OCI-LY7 (cell line): ENCODE results near the gene FLRT1.

Experiments
- EZH2phosphoT487 ChIP-seq: fragments of 200-600 bp; sonication (generic); IDR thresholded peaks from 2 replicates; pipeline ENCODE4 v1.6.1; 2018; ENCODE audit warnings: low read depth, borderline replicate concordance, mild to moderate bottlenecking, mixed run types, antibody characterized with exemption, low read length, moderate library complexity, mixed read lengths
- TF ChIP-seq, protein P1 (sequence below): fragments of 200-600 bp; sonication (generic); conservative IDR thresholded peaks from 2 replicates; pipeline ENCODE4 v1.5.1; 2014; ENCODE audit warnings: mild to moderate bottlenecking, antibody characterized with exemption, low read length, moderate library complexity, mixed read lengths

DNA sequence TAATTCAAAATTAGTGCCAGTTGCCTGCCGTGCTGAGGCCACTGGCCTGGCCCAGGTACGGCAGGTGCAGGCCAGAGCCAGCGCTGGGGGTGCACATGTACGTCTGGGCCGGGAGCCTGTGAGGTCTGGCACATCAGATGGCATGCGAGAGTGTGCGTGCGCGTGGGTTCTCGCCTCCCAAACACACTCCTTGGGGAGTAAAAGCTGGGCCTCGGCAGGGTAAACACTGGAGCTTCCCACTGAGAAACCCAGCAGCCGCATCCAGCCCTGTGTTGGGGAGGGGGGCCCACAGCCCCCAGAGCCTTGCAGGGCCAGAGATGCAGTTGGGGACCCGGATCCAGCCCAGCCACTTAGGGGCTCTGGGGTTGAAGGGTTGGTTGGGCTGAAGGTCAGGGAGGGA is 37.8 kb downstream of the FLRT1 start:
- TF ChIP-seq, protein P1, sequence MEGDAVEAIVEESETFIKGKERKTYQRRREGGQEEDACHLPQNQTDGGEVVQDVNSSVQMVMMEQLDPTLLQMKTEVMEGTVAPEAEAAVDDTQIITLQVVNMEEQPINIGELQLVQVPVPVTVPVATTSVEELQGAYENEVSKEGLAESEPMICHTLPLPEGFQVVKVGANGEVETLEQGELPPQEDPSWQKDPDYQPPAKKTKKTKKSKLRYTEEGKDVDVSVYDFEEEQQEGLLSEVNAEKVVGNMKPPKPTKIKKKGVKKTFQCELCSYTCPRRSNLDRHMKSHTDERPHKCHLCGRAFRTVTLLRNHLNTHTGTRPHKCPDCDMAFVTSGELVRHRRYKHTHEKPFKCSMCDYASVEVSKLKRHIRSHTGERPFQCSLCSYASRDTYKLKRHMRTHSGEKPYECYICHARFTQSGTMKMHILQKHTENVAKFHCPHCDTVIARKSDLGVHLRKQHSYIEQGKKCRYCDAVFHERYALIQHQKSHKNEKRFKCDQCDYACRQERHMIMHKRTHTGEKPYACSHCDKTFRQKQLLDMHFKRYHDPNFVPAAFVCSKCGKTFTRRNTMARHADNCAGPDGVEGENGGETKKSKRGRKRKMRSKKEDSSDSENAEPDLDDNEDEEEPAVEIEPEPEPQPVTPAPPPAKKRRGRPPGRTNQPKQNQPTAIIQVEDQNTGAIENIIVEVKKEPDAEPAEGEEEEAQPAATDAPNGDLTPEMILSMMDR = no peak
- TF ChIP-seq EZH2phosphoT487 = no peak
